Heart left ventricle (tissue), 13 donors: ENCODE measurements around the gene TSPAN32.

ENCODE experiments used
- CTCF ChIP-seq, 12 donors: fragments of 200-600 bp; sonication (generic) in 4 of 12; IDR thresholded peaks; one replicate each; pipeline versions ENCODE4 v1.5.0 to v1.8.0; 2018 to 2022; ENCODE audit warnings: antibody characterized with exemption in 12 of 12, mild to moderate bottlenecking in 5 of 12
- POLR2A ChIP-seq, 2 donors: fragments of 450-650 bp; IDR thresholded peaks; one replicate each; pipeline ENCODE4 v1.6.1; 2017; ENCODE audit warnings: antibody characterized with exemption in 2 of 2, mild to moderate bottlenecking in 2 of 2, moderate library complexity in 2 of 2
- donor health status: ischemic (EF 13 %, LVEDD 7.1; RV severe dilation, severe dysfunction).
- donor health status: DM: no; HTN: yes; CAD: no.
- donor health status: DM: no; HTN: no; CAD: no.
- donor health status: ischemic (EF 25% LVEDD 6.9; RV normal size, moderate dysfunction).
- donor health status: ischemic (EF 25% LVEDD 5.7; RV mildly dilated, moderate dysfunction).
- donor health status: ischemic (EF 35%, LVEDD 5.7; RV mildly dilated, moderate dysfunction).
- donor health status: nonischemic (EF 11% LVEDD 7.7; RV severe dilation, severe dysfunction).
- donor health status: DM: yes; HTN: yes; CAD: no.
- donor health status: PGD.
- donor health status: ischemic (EF 29% LVEDD 5.4; RV normal size, mild dysfunction).
- donor health status: nonischemic (EF 23%, LVEDD 6.1; RV moderate dilation, normal function).

GRCh38 chr11:2269601-2270321 is 32.1 kb upstream of the TSPAN32 start:
- TF ChIP-seq CTCF (IDR thresholded peaks at IDR 0.05) (peak in 3 of 12 donors; percentile 8 to 35 (median 16)), POLR2A (IDR thresholded peaks at IDR 0.05) (no peak)
